OCI-M2 (cell line): ENCODE data around the gene PTGES3.
"Not testable (repeated sequence)": the region's sequence is repeated elsewhere in the genome, so short reads cannot be mapped to it uniquely, and the experiment has no call there.

Source experiments
- DNase-seq: peaks from one replicate; lab custom pipeline; 2025; ENCODE audit not compliant: unreplicated experiment; lab: John Stamatoyannopoulos, UW

Gene PTGES3

DNA sequence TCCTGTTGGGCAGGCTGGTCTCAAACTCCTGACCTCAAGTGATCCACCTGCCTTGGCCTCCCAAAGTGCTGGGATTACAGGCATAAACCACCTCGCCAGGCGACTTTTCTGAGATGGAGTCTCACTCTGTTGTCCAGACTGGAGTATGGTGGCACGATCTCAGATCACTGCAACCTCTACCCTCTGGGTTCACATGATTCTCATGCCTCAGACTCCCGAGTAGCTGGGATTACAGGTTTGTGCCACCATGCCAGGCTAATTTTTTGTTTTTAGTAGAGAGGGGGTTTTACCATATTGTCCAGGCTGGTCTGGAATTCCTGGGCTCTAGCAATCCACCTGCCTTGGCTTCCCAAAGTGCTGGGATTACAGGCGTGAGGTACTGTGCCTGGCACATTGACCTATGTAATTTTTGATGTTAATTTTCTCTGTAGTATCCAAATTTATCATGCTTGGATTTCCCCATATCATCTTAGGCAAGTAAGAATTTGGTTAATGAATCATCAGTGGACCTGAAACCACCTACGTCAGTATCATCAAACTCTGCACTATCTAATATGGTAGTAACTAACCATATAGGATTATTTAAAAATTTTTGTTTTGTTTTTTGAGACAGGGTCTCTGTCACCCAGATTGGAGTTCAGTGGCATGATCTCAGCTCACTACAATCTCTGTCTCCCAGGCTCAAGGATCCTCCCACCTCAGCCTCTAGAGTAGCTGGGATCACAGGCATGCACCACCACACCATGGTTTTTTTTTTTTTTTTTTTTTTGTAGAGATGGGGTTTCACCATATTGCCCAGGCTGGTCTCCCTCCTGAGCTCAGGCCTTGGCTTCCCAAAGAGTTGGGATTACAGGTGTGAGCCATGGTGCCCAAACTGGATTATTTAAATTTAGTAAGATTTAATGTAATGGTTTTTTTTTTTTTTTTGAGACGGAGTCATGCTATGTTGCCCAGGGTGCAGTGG is 30.4 kb downstream of the PTGES3 start:
- no peak for DNase-seq

DNA sequence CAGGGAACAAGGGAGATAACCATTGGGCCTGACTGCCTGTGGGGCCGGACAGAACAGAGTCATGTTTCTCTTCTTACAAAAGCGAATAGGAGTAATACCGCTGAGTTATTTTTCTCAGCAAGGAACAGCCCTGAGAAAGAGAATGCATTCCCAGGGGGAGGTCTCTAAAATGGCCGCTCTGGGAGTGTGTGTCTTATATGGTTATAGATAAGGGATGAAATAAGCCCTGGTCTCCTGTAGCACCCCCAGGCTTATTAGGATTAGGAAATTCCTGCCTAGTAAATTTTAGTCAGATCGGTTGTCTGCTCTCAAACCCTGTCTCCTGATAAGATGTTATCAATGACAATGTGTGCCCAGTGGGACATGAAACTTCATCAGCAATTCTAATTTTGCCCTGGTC is 34.3 kb downstream of the PTGES3 start:
- not testable (repeated sequence) for DNase-seq

GRCh38 chr12:56648023-56648422 is 40.1 kb downstream of the PTGES3 start:
- DNase-seq: not testable (repeated sequence)

- DNase-seq: peak; percentile 92
Observed at GRCh38 chr12:56645717-56646446, 42.2 kb downstream of the PTGES3 start, which contains the start of gene ATP5F1B. ATP5F1B (minus strand) TSS chr12:56645984; CDS start chr12:56645963, 21 bp downstream.

- no peak for DNase-seq
Observed at GRCh38 chr12:56645201-56645716, 42.8 kb downstream of the PTGES3 start.

- DNase-seq: no peak
Observed at GRCh38 chr12:56644654-56645053, 43.4 kb downstream of the PTGES3 start.

- DNase-seq: no peak
Observed at GRCh38 chr12:56641219-56641618, 46.9 kb downstream of the PTGES3 start.

GRCh38 chr12:56637621-56638020 is 50.5 kb downstream of the PTGES3 start:
- DNase-seq: no peak

DNA sequence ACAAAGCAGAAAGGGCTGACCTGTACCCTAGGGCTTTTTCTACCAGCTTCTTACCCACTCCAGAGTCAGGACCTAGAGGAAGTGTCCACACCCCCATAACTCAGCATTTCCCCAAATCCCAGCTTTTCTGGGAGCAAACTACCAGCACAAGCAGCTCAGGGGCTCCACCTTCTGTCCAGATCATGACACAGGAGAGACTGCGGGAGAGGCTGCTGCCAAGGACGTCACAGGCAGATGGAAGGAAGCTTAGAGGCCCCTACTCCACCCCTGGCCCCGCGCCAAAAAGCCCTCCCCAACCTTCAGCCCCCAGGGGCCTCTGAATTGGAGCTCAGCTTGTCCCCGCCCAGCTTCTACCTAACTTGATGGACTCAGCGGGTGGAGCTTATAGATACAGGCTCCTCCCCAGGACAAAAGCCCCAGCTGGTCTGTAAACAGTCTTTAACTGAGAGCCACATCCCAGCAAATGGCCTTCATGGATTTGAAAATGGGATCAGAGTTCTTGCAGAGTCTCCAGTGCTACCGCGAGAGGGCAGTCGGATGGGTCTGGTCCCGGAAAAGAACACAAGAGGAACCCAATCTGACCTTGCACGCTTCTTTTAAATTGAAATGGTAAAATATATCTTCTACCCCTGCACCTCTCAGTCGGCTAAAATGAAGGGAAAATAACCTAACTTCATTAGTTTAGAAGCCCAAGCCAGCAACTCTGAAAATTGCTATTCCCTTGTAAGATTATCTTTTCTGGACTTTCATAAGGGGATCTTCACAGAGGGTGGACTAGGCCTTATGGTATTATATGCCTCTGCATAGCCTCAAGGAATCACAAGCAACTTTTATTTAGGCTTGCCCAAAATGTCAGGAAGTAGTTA is 51.2 kb downstream of the PTGES3 start:
- DNase-seq: peak; percentile 98

- peak; percentile 84 for DNase-seq
Observed at GRCh38 chr12:56635806-56636674, 52.0 kb downstream of the PTGES3 start.

DNA sequence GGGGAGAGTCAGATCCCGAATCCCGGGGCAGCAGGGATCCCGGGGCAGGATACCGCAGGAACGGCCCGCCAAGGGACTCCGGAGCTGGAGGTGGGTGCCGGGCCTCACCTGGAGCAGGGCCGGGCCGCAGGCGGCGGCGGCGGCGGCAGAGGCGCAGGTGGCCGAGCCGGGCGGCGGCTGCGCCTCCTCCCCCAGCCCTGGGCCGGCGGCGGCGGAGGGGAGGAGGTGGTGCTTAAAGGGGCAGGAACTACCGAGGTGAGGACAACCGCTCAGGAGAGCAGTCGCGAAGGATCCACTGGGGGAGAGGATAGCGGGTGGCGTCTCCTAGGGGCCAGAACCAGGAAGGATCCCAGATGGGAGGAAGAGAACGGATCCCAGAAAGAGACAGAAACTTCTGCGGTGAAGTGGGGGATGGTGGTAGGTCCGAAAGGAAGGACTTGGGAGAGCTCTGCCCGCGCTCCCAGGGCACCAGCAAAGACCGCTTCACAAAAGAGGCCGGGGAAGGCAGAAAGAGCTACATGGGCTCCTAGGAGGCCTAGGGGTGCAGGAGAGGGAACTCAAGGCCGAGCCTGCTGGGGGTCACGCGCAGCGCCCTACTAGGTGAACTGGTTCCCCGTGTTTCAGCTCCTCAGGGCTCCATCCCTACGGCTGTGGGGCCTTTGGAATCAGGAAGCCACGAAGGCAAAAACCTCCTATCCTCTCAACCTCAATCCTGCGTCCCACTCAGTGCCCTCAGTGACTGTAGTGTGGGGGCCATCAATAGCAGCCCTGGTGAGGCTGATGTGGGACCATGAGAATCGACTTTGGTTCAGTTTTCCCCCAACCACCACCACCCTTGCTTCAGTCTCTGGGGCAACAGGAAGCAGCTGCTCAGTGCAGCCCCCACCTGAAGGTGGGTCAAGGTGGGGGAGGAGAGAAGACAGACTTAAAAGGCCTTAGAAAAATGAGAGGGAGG is 53.0 kb downstream of the PTGES3 start:
- no peak for DNase-seq

- DNase-seq: no peak
Observed at GRCh38 chr12:56634242-56634836, 53.7 kb downstream of the PTGES3 start.

- no peak for DNase-seq
Observed at GRCh38 chr12:56633468-56634241, 54.4 kb downstream of the PTGES3 start.

GRCh38 chr12:56632701-56633467 is 55.2 kb downstream of the PTGES3 start:
- DNase-seq: no peak

DNA sequence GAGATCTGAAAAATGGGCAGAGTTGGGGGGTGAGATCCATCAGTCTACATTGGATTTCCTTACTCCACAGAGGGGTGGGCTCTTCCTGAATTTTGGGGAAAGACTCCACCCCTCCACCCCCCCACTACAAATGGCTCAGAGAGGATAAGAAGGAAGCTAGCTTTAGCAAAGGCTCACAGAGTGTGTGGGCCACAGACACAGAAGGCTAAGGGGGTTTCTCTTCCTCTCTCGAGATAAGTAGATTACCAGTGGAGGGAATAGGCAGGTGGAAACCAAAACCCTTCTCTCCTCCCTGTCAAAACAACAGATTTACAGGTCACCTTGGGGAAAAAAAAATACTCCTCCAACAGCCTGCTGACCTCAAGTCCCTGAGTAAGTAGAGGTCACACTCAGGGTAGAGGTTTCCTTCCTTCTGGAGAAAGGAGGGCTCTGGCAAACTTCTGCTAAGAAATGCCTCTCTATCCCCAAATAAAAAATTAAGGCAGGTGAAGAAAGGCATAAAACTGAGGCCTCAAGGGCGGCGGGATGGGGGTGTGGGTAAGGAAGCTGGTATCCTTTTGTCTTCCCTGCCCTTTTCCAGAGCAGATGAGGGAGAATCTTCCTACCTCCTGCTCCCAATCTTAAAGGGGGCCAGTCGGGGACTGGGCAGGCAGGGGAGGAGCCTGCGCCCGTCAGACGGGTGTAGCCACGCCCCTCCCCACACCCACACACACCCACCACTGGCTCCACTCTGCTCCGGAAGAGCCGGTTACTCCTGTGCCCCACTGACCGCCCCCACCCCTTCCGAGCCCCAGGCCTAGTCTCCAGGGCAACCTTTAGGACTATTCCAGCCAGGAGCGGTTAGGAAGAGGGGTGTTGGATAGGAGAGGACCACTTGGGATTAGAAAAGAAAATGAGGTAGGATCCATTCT is 56.0 kb downstream of the PTGES3 start:
- peak; percentile 29 for DNase-seq

DNA sequence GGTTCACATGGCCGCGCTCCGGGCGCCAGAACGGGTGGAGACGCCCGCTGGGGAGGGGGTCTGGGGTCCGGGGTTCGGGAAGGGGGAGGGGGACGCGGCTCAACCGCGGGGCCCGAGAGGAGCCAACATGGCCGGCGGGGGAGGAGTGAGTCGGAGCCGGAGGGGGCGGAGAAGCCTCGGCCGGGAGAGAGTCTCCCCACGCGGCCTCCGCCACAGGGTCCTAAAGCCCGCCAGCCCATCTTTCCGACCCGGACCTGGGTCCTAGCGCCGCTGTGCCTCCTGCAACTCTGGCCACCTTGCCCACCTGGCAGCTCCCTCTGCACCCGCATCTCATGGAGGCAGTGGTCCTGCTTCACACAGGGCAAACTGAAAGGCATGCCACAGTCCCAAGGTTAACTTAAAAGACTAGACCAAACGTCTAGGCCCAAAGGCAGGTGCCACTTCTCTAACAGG is 57.9 kb downstream of the PTGES3 start, which contains the start of gene BAZ2A:
Gene BAZ2A (minus strand): TSS at position 147 of the 453 bp plus-strand sequence. CDS start 12,796 bp downstream, outside the sequence.
- DNase-seq: peak; percentile 22
